K562 (cell line): Measurements from ENCODE around the gene EML5. TPM values are rescaled to one million over a fixed set of nuclear protein-coding genes. Genes with fewer than 3 reads are reported as not detected.
A peak's percentile ranks its signal among the peaks of the same experiment; 100 is the strongest.

Source experiments
- ATAC-seq: fragments of 200-7000 bp; cut with Tn5 transposase; 3 replicates; pipeline ENCODE4 v1.9.1; 2020; ENCODE audit warnings: moderate library complexity
- BruUV-seq: library from RNA; stranded (reverse); fragments of 400-500 nt; replicated peaks from 2 replicates; lab custom pipeline; 2021; lab: Mats Ljungman, UMichigan
- CTCF ChIA-PET: fragments of 300-600 bp; formaldehyde crosslinking; extraction: SDS; loops from one replicate; lab custom pipeline; 2021; ENCODE audit warnings: low intra/inter-chr PET ratio; lab: Yijun Ruan, JAX
- POLR2A ChIA-PET: fragments of 300-600, 350-650 bp; sonication (Branson Sonifier 250); formaldehyde crosslinking; extraction: SDS; loops from one replicate; lab custom pipeline; 2021; ENCODE audit warnings: antibody characterized with exemption, inconsistent platforms; lab: Yijun Ruan, JAX
- DNase-seq, 4 experiments: peaks; one replicate each; pipeline versions ENCODE4 v3.0.0 to v3.0.0-alpha.2; 2011 to 2018; ENCODE audit warnings: low spot score in 3 of 4, mixed read lengths in 3 of 4; ENCODE audit errors: extremely low read depth in 1 of 4
- FAIRE-seq: peaks from 2 replicates; lab custom pipeline; 2011; peaks lifted over from hg19 to GRCh38; lab: Jason Lieb, UNC
- H2AFZ ChIP-seq: 2 replicates; pipeline ENCODE4 v1.6.0; 2011; ENCODE audit warnings: low read depth, low read length, control low read depth, inconsistent platforms
- H3K27ac ChIP-seq: fragments of 200-600 bp; 3 replicates; pipeline ENCODE4 v1.8.0; 2011; ENCODE audit warnings: low read depth, mild to moderate bottlenecking, control low read depth, inconsistent platforms, low read length, moderate library complexity, mixed read lengths; ENCODE audit errors: extremely low read depth
- H3K27me3 ChIP-seq, 2 experiments: fragments of 300-600 bp in 1 of 2; 2 replicates in 1 of 2; 3 replicates in 1 of 2; pipeline versions ENCODE4 v1.6.0 to v1.8.0; 2011; ENCODE audit warnings: inconsistent platforms in 2 of 2, low read length in 2 of 2, mild to moderate bottlenecking in 1 of 2, mixed read lengths in 1 of 2, moderate library complexity in 1 of 2; ENCODE audit not compliant: control insufficient read depth in 2 of 2, insufficient read depth in 2 of 2
- H3K36me3 ChIP-seq: fragments of 300-600 bp; 3 replicates; pipeline ENCODE4 v1.8.0; 2011; ENCODE audit warnings: mild to moderate bottlenecking, low read length, inconsistent platforms; ENCODE audit not compliant: control insufficient read depth, insufficient read depth
- H3K4me1 ChIP-seq, 2 experiments: fragments of 200-600 bp in 1 of 2; replicated peaks in 1 of 2; 2 replicates in 1 of 2; 3 replicates in 1 of 2; pipeline versions ENCODE4 v1.5.1 to v1.8.0; 2011; ENCODE audit warnings: inconsistent platforms in 2 of 2, low read length in 2 of 2, mild to moderate bottlenecking in 1 of 2, mixed read lengths in 1 of 2, moderate library complexity in 1 of 2; ENCODE audit not compliant: control insufficient read depth in 2 of 2, insufficient read depth in 2 of 2
- H3K4me2 ChIP-seq: 2 replicates; pipeline ENCODE4 v1.6.1; 2011; ENCODE audit warnings: low read length, control low read depth, inconsistent platforms, mixed read lengths; ENCODE audit not compliant: insufficient read depth
- H3K4me3 ChIP-seq: fragments of 200-600 bp; sonication (generic), shearing (Covaris generic); 2 replicates; pipeline ENCODE4 v1.5.1; 2016; ENCODE audit warnings: control low read depth, inconsistent platforms
- H3K79me2 ChIP-seq: fragments of 200-600 bp; 3 replicates; pipeline ENCODE4 v1.8.0; 2011; ENCODE audit warnings: low read length, inconsistent platforms; ENCODE audit not compliant: control insufficient read depth, insufficient read depth
- H3K9ac ChIP-seq, 2 experiments: 2 replicates each; pipeline versions ENCODE4 v1.6.0 to v1.6.1; 2011; ENCODE audit warnings: low read depth in 2 of 2, low read length in 2 of 2, control low read depth in 1 of 2, inconsistent platforms in 1 of 2, mild to moderate bottlenecking in 1 of 2, mixed read lengths in 1 of 2; ENCODE audit not compliant: insufficient read depth in 1 of 2
- H3K9me1 ChIP-seq: one replicate; pipeline ENCODE4 v1.6.0; 2011; ENCODE audit warnings: inconsistent platforms, mild to moderate bottlenecking, low read length, moderate library complexity; ENCODE audit not compliant: control insufficient read depth, insufficient read depth
- H3K9me3 ChIP-seq: replicated peaks from 2 replicates; pipeline ENCODE4 v1.5.1; 2011; ENCODE audit warnings: low read depth, low read length, inconsistent platforms; ENCODE audit not compliant: control insufficient read depth, insufficient read depth
- H4K20me1 ChIP-seq: replicated peaks from 2 replicates; pipeline ENCODE4 v1.6.1; 2011; ENCODE audit warnings: low read length, inconsistent platforms, mixed read lengths; ENCODE audit not compliant: control insufficient read depth, insufficient read depth
- CTCF ChIP-seq, 3 experiments: IDR thresholded peaks in 2 of 3; conservative IDR thresholded peaks in 1 of 3; 2 replicates each; pipeline ENCODE4 v1.5.1; 2011 to 2012; ENCODE audit warnings: low read length in 3 of 3, mild to moderate bottlenecking in 3 of 3, control low read depth in 2 of 3, improper control_type of control experiment in 1 of 3, inconsistent platforms in 1 of 3, low read depth in 1 of 3, mixed read lengths in 1 of 3, moderate library complexity in 1 of 3; ENCODE audit not compliant: insufficient read depth in 2 of 3
- E2F3 ChIP-seq: fragments of 250-450 bp; sonication (Bioruptor Pico); IDR thresholded peaks from 2 replicates; pipeline ENCODE4 v1.4.0; 2020; ENCODE audit warnings: mild to moderate bottlenecking
- ILF3 ChIP-seq: fragments of 450-650 bp; IDR thresholded peaks from 2 replicates; pipeline ENCODE4 v1.6.1; 2018; ENCODE audit warnings: antibody characterized with exemption, mild to moderate bottlenecking, moderate library complexity, borderline replicate concordance
- KLF10 ChIP-seq: fragments of 250-450 bp; sonication (Bioruptor Pico); IDR thresholded peaks from 2 replicates; pipeline ENCODE4 v1.6.1; 2021; ENCODE audit warnings: matching md5 sums
- MBD1 ChIP-seq: fragments of 250-450 bp; sonication (Bioruptor Pico); IDR thresholded peaks from 2 replicates; pipeline ENCODE4 v1.8.0; 2022; ENCODE audit warnings: inconsistent platforms
- MEF2D ChIP-seq: conservative IDR thresholded peaks from 2 replicates; pipeline ENCODE4 v1.6.1; 2016; ENCODE audit warnings: low read depth, missing genetic modification characterization, missing compliant biosample characterization
- PRDM10 ChIP-seq: fragments of 450-650 bp; IDR thresholded peaks from 2 replicates; pipeline ENCODE4 v1.6.1; 2018; ENCODE audit not compliant: partially characterized antibody
- PTTG1 ChIP-seq: fragments of 450-650 bp; IDR thresholded peaks from 2 replicates; pipeline ENCODE4 v1.6.1; 2016; ENCODE audit warnings: low read depth, mild to moderate bottlenecking, missing genetic modification characterization, missing compliant biosample characterization
- RBFOX2 ChIP-seq: fragments of 200-400 bp; formaldehyde crosslinking; IDR thresholded peaks from 2 replicates; pipeline ENCODE4 v1.6.1; 2017; ENCODE audit warnings: low read depth, mild to moderate bottlenecking, low read length, moderate library complexity
- ZBTB49 ChIP-seq: sonication (generic); formaldehyde crosslinking; IDR thresholded peaks from 2 replicates; pipeline ENCODE4 v1.8.0; 2022; ENCODE audit warnings: missing genetic modification reagents, mild to moderate bottlenecking, borderline replicate concordance
- WGBS: fragments of 100-300 bp; shearing (Covaris generic); methylation state at CpG from one replicate; pipeline ENCODE4 v1.1.6; 2016; ENCODE audit warnings: low coverage, mixed read lengths; ENCODE audit not compliant: insufficient coverage; ENCODE audit errors: missing lambda C conversion rate; 5-methylcytosine and 5-hydroxymethylcytosine counted together
- in situ Hi-C: fragments of 300-500 bp; cut with MboI; formaldehyde crosslinking; loops from 4 replicates; pipeline ENCODE4 v1.15.0; 2018; ENCODE audit warnings: inconsistent platforms, mixed read lengths
- intact Hi-C: fragments of 100-400 bp; cut with micrococcal nuclease; formaldehyde crosslinking; loops from 2 replicates; pipeline ENCODE4 v1.14.2; 2022
- polyA plus RNA-seq, 8 experiments: library from polyadenylated mRNA; depleted of rRNA in 4 of 8; stranded (reverse) in 5 of 8; unstranded in 3 of 8; fragments of >200 nt; fragmentation: Nextera tagmentation in 2 of 8; fragmentation: Illumina TruSeq in 1 of 8; extraction: Ambion mirVana in 2 of 8; extraction: Trizol in 1 of 8; gene quantifications; 2 replicates each; pipeline versions ENCODE4 v1.2.1 to v1.2.3, GENCODE V29; 2011 to 2014; ENCODE audit warnings: inconsistent platforms in 1 of 8, missing spikeins in 1 of 8
- total RNA-seq, 7 experiments: library from RNA; depleted of rRNA in 6 of 7; stranded (reverse); fragments of >200 nt in 6 of 7; fragmentation: Illumina TruSeq in 2 of 7; extraction: Trizol in 2 of 7; gene quantifications; 2 replicates each; pipeline versions ENCODE4 v1.2.1 to v1.2.3, GENCODE V29; 2011 to 2021; ENCODE audit warnings: low replicate concordance in 1 of 7

The EML5 gene
- total and polyA plus RNA-seq, 9 of the 15 experiments (the other 6 are each of a cell fraction or from before 2014, with no cell fraction given), result 0.06 to 0.34 (median 0.22) TPM

- Histone ChIP-seq H4K20me1 (no peaks in the 10 kb centered on the region), H3K9me1 (no peaks in the 10 kb centered on the region), H3K9me3 (no peaks in the 10 kb centered on the region), H3K27ac (no peak overlapping the region), H3K27me3 (no peaks in the 10 kb centered on the region), H2AFZ (peak overlapping the region; percentile 58; the same call in 1 of the 2 replicates), H3K36me3 (no peaks in the 10 kb centered on the region), H3K4me2 (no peak overlapping the region), H3K4me3 (no peak overlapping the region), H3K79me2 (no peaks in the 10 kb centered on the region), H3K9ac (no peak overlapping the region), H3K4me1 (peaks cover 0 to 42% of the 10 kb centered on the region in 2 experiments; a peak in 3 of 5 replicates)
- FAIRE-seq, result no peak
- in situ Hi-C loops (no loop called here), intact Hi-C loops (no loop called here)
- 45% methylated on average over 1 of the region's 1 CpG for WGBS
- POLR2A ChIA-PET, result interaction anchor here (0.7 kb wide), 1 partner anchor 35 kb away, joined by 3 read pairs; no protein-coding TSS in a partner anchor
- no TSS peak for BruUV-seq
- ATAC-seq, result no peak
- CTCF ChIA-PET, result no interaction called here
- DNase-seq, result no peak
- TF ChIP-seq ILF3, result no peak
- TF ChIP-seq PRDM10, result no peak
- TF ChIP-seq MBD1 (CRISPR knock-in tag), result no peak
- TF ChIP-seq PTTG1, result no peak
- TF ChIP-seq CTCF (IDR thresholded peaks at IDR 0.05 in 2 of 3, conservative IDR thresholded peaks at IDR 0.05 in 1 of 3; ENCODE audit: insufficient read depth in 2 of 3, low read depth in 1 of 3, low read length in 3 of 3), result no peak
- TF ChIP-seq E2F3 (CRISPR knock-in tag), result no peak
- TF ChIP-seq KLF10 (CRISPR knock-in tag), result no peak
- no peak for TF ChIP-seq ZBTB49 (CRISPR knock-in tag)
- TF ChIP-seq RBFOX2, result no peak
- TF ChIP-seq MEF2D (tag), result no peak
These were observed 25.3 kb upstream of the EML5 start for GRCh38 chr14:88818018-88818417.
